HepG2 (cell line): ENCODE data around the gene PCSK7. TPM values are rescaled to one million over a fixed set of nuclear protein-coding genes. Genes with fewer than 3 reads are reported as not detected.

Experiments used
- BCL6 ChIP-seq: IDR thresholded peaks from 2 replicates; pipeline ENCODE4 v1.6.1; 2016; ENCODE audit warnings: missing genetic modification reagents, missing compliant biosample characterization
- FOXA1 ChIP-seq, 2 experiments: fragments of 450-650 bp in 1 of 2; sonication (generic) in 1 of 2; formaldehyde crosslinking in 1 of 2; IDR thresholded peaks; 2 replicates each; pipeline versions ENCODE4 v1.4.0 to v1.6.1; 2016 to 2020; ENCODE audit warnings: missing genetic modification reagents in 1 of 2
- FOXO1 ChIP-seq: sonication (generic); formaldehyde crosslinking; IDR thresholded peaks from 2 replicates; pipeline ENCODE4 v1.4.0; 2020; ENCODE audit warnings: missing genetic modification reagents
- IKZF4 ChIP-seq: sonication (generic); formaldehyde crosslinking; IDR thresholded peaks from 2 replicates; pipeline ENCODE4 v1.5.1; 2020; ENCODE audit warnings: borderline replicate concordance, mild to moderate bottlenecking, low read depth, missing genetic modification reagents; ENCODE audit errors: not compliant biosample characterization
- KDM3A ChIP-seq: IDR thresholded peaks from 2 replicates; pipeline ENCODE4 v1.6.1; 2018; ENCODE audit warnings: low read depth, missing compliant biosample characterization
- MAF1 ChIP-seq: sonication (generic); formaldehyde crosslinking; IDR thresholded peaks from 2 replicates; pipeline ENCODE4 v1.5.0; 2020; ENCODE audit warnings: missing genetic modification reagents, borderline replicate concordance
- MAFG ChIP-seq: sonication (generic); formaldehyde crosslinking; IDR thresholded peaks from 2 replicates; pipeline ENCODE4 v1.5.1; 2020; ENCODE audit warnings: mild to moderate bottlenecking, missing genetic modification reagents
- MED13 ChIP-seq: sonication (generic); formaldehyde crosslinking; IDR thresholded peaks from 2 replicates; pipeline ENCODE4 v1.5.0; 2020; ENCODE audit warnings: missing genetic modification reagents
- MIER2 ChIP-seq: IDR thresholded peaks from 2 replicates; pipeline ENCODE4 v1.6.1; 2016; ENCODE audit warnings: missing biosample characterization, missing genetic modification reagents
- PPARG ChIP-seq: conservative IDR thresholded peaks from 2 replicates; pipeline ENCODE4 v1.6.1; 2016; ENCODE audit warnings: missing biosample characterization, missing genetic modification reagents
- PRDM10 ChIP-seq: sonication (generic); formaldehyde crosslinking; IDR thresholded peaks from 2 replicates; pipeline ENCODE4 v1.4.0; 2020; ENCODE audit warnings: low read depth, missing genetic modification reagents
- RBFOX2 ChIP-seq: fragments of 200-400 bp; formaldehyde crosslinking; IDR thresholded peaks from 2 replicates; pipeline ENCODE4 v1.6.1; 2017; ENCODE audit warnings: low read depth, mild to moderate bottlenecking, low read length
- RFX1 ChIP-seq: fragments of 450-650 bp; IDR thresholded peaks from 2 replicates; pipeline ENCODE4 v1.6.1; 2017
- TEAD3 ChIP-seq: optimal IDR thresholded peaks from 2 replicates; pipeline ENCODE3; 2016; ENCODE audit warnings: borderline replicate concordance
- ZNF615 ChIP-seq: sonication (generic); formaldehyde crosslinking; IDR thresholded peaks from 2 replicates; pipeline ENCODE4 v1.5.0; 2020; ENCODE audit warnings: mild to moderate bottlenecking, missing genetic modification reagents, borderline replicate concordance
- ZNF850 ChIP-seq: sonication (generic); formaldehyde crosslinking; conservative IDR thresholded peaks from 2 replicates; pipeline ENCODE4 v1.9.0; 2021; ENCODE audit warnings: mild to moderate bottlenecking, missing genetic modification reagents
- polyA plus RNA-seq, 8 experiments: library from polyadenylated mRNA; depleted of rRNA in 3 of 8; stranded (reverse) in 7 of 8; unstranded in 1 of 8; fragments of >200 nt; fragmentation: Illumina TruSeq in 4 of 8; extraction: Trizol in 4 of 8; gene quantifications; 2 replicates each; pipeline versions ENCODE4 v1.2.1 to v1.2.3, GENCODE V29; 2011 to 2016; ENCODE audit warnings: low read depth in 4 of 8, missing spikeins in 1 of 8, mixed read lengths in 1 of 8; ENCODE audit not compliant: insufficient read depth in 1 of 8
- total RNA-seq, 5 experiments: library from RNA; depleted of rRNA; stranded (reverse); fragments of >200 nt; fragmentation: Illumina TruSeq; extraction: Trizol; gene quantifications; 2 replicates each; pipeline ENCODE4 v1.2.3, GENCODE V29; 2016; ENCODE audit warnings: low read depth in 1 of 5
- TF ChIP-seq, protein P1 (sequence below): sonication (generic); formaldehyde crosslinking; IDR thresholded peaks from 2 replicates; pipeline ENCODE4 v1.8.0; 2022; ENCODE audit warnings: missing genetic modification reagents, mild to moderate bottlenecking, moderate library complexity, borderline replicate concordance
- TF ChIP-seq, protein P2 (sequence below): sonication (generic); formaldehyde crosslinking; conservative IDR thresholded peaks from 2 replicates; pipeline ENCODE4 v1.4.0; 2020; ENCODE audit warnings: mild to moderate bottlenecking, missing genetic modification reagents, moderate library complexity

The PCSK7 gene
- total and polyA plus RNA-seq, 2 of the 13 experiments (the other 11 are each of a cell fraction or from before 2014, with no cell fraction given): 13.4 to 13.8 TPM

- TF ChIP-seq, protein P1, sequence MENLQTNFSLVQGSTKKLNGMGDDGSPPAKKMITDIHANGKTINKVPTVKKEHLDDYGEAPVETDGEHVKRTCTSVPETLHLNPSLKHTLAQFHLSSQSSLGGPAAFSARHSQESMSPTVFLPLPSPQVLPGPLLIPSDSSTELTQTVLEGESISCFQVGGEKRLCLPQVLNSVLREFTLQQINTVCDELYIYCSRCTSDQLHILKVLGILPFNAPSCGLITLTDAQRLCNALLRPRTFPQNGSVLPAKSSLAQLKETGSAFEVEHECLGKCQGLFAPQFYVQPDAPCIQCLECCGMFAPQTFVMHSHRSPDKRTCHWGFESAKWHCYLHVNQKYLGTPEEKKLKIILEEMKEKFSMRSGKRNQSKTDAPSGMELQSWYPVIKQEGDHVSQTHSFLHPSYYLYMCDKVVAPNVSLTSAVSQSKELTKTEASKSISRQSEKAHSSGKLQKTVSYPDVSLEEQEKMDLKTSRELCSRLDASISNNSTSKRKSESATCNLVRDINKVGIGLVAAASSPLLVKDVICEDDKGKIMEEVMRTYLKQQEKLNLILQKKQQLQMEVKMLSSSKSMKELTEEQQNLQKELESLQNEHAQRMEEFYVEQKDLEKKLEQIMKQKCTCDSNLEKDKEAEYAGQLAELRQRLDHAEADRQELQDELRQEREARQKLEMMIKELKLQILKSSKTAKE (CRISPR knock-in tag): no peak
- TF ChIP-seq TEAD3 (CRISPR knock-in tag): no peak
- 0 out of 2 replicates have a peak, but pooled peaks have one; percentile 55 for TF ChIP-seq RBFOX2
- TF ChIP-seq FOXO1 (CRISPR knock-in tag): peak; percentile 71; the same call in 1 of the 2 replicates
- TF ChIP-seq, protein P2, sequence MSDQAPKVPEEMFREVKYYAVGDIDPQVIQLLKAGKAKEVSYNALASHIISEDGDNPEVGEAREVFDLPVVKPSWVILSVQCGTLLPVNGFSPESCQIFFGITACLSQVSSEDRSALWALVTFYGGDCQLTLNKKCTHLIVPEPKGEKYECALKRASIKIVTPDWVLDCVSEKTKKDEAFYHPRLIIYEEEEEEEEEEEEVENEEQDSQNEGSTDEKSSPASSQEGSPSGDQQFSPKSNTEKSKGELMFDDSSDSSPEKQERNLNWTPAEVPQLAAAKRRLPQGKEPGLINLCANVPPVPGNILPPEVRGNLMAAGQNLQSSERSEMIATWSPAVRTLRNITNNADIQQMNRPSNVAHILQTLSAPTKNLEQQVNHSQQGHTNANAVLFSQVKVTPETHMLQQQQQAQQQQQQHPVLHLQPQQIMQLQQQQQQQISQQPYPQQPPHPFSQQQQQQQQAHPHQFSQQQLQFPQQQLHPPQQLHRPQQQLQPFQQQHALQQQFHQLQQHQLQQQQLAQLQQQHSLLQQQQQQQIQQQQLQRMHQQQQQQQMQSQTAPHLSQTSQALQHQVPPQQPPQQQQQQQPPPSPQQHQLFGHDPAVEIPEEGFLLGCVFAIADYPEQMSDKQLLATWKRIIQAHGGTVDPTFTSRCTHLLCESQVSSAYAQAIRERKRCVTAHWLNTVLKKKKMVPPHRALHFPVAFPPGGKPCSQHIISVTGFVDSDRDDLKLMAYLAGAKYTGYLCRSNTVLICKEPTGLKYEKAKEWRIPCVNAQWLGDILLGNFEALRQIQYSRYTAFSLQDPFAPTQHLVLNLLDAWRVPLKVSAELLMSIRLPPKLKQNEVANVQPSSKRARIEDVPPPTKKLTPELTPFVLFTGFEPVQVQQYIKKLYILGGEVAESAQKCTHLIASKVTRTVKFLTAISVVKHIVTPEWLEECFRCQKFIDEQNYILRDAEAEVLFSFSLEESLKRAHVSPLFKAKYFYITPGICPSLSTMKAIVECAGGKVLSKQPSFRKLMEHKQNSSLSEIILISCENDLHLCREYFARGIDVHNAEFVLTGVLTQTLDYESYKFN (CRISPR knock-in tag): peak; percentile 42
- no peak for TF ChIP-seq ZNF850 (CRISPR knock-in tag)
- TF ChIP-seq MAF1 (CRISPR knock-in tag): no peak
- TF ChIP-seq FOXA1 (IDR thresholded peaks at IDR 0.05): no peak
- TF ChIP-seq FOXA1 (CRISPR knock-in tag; IDR thresholded peaks at IDR 0.05): peak; percentile 62
- no peak for TF ChIP-seq ZNF615 (CRISPR knock-in tag)
- peak; percentile 59; the same call in 1 of the 2 replicates for TF ChIP-seq KDM3A (CRISPR knock-in tag)
- TF ChIP-seq MAFG (CRISPR knock-in tag): no peak
- no peak; the same call in 1 of the 2 replicates for TF ChIP-seq BCL6 (CRISPR knock-in tag)
- peak; percentile 28; the same call in 1 of the 2 replicates for TF ChIP-seq RFX1
- TF ChIP-seq PPARG (CRISPR knock-in tag): no peak
- peak; percentile 41 for TF ChIP-seq IKZF4 (CRISPR knock-in tag)
- no peak for TF ChIP-seq MIER2 (CRISPR knock-in tag)
- TF ChIP-seq PRDM10: peak; percentile 96
- TF ChIP-seq MED13 (CRISPR knock-in tag): no peak; the same call in 1 of the 2 replicates
Measured at GRCh38 chr11:117178210-117179034, 53.5 kb downstream of the PCSK7 start, which contains the start of gene SIDT2 (continued).
